Tibial artery (tissue), 4 donors: ENCODE measurements around the gene OXCT1.

Experiments
- DNase-seq, 2 donors: peaks; one replicate each; pipeline ENCODE4 v3.0.0-alpha.2; 2019
- H3K27ac ChIP-seq, 2 donors: fragments of 200-600 bp; sonication (generic) in 1 of 2; 1 replicate in 1 of 2; 2 replicates in 1 of 2; pipeline ENCODE4 v1.5.1; 2018 to 2019; ENCODE audit warnings: mild to moderate bottlenecking in 1 of 2
- H3K27me3 ChIP-seq, 2 donors: fragments of 200-600 bp; sonication (generic) in 1 of 2; one replicate each; pipeline versions ENCODE4 v1.5.1 to v1.6.0; 2016 to 2019
- H3K36me3 ChIP-seq, 3 donors: fragments of 200-600 bp; sonication (generic) in 2 of 3; one replicate each; pipeline ENCODE4 v1.5.1; 2016 to 2019; ENCODE audit warnings: mild to moderate bottlenecking in 2 of 3
- H3K4me1 ChIP-seq, 4 donors: fragments of 200-600 bp; sonication (generic) in 2 of 4; 1 replicate in 3 of 4; 2 replicates in 1 of 4; pipeline ENCODE4 v1.5.1; 2016 to 2019
- H3K4me3 ChIP-seq, 2 donors: fragments of 200-600 bp; sonication (generic) in 1 of 2; 1 replicate in 1 of 2; 2 replicates in 1 of 2; pipeline ENCODE4 v1.5.1; 2018 to 2019; ENCODE audit warnings: mild to moderate bottlenecking in 2 of 2
- H3K9me3 ChIP-seq, 3 donors: fragments of 200-600 bp; sonication (generic) in 1 of 3; one replicate each; pipeline ENCODE4 v1.5.1; 2016 to 2019
- intact Hi-C: fragments of 100-400 bp; cut with DNase I; formaldehyde crosslinking; loops from one replicate; pipeline ENCODE4 v1.15.0; 2023; ENCODE audit warnings: low total_unique reads
- TF ChIP-seq, protein P1 (sequence below), 2 experiments: fragments of 200-600 bp in 1 of 2; fragments of 450-650 bp in 1 of 2; IDR thresholded peaks; one replicate each; pipeline ENCODE4 v1.5.1; 2017 to 2019; ENCODE audit warnings: antibody characterized with exemption in 2 of 2, mild to moderate bottlenecking in 1 of 2, moderate library complexity in 1 of 2

OXCT1 gene

DNA sequence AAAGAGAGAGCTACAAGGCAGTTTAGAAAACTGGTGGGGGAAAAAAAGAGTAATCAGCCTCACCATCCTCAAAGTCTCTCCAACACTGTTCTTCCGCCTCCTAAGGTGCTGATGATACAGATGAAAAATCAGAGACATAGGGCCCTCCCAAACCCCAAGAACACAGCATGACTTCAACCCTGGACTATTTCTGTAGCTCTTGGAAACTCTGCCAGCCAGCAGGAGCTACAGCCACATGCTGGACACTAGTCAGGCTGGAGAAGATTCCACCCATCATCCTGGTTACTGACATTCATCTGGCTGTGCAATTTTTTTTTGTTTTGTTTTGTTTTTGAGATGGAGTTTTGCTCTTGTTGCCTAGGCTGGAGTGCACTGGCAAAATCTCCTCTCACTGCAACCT, 42.4 kb downstream of the OXCT1 start:
- TF ChIP-seq, protein P1, sequence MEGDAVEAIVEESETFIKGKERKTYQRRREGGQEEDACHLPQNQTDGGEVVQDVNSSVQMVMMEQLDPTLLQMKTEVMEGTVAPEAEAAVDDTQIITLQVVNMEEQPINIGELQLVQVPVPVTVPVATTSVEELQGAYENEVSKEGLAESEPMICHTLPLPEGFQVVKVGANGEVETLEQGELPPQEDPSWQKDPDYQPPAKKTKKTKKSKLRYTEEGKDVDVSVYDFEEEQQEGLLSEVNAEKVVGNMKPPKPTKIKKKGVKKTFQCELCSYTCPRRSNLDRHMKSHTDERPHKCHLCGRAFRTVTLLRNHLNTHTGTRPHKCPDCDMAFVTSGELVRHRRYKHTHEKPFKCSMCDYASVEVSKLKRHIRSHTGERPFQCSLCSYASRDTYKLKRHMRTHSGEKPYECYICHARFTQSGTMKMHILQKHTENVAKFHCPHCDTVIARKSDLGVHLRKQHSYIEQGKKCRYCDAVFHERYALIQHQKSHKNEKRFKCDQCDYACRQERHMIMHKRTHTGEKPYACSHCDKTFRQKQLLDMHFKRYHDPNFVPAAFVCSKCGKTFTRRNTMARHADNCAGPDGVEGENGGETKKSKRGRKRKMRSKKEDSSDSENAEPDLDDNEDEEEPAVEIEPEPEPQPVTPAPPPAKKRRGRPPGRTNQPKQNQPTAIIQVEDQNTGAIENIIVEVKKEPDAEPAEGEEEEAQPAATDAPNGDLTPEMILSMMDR (IDR thresholded peaks at IDR 0.05), result no peak
- Histone ChIP-seq H3K27me3 (no peaks in the 10 kb centered on the region), H3K36me3 (peaks cover 0 to 17% (median 9%) of the 10 kb centered on the region in 3 donors), H3K27ac (no peak overlapping the region), H3K4me3 (no peak overlapping the region), H3K4me1 (peaks cover 0 to 23% (median 2%) of the 10 kb centered on the region in 4 donors), H3K9me3 (no peaks in the 10 kb centered on the region)
- intact Hi-C loops, result no loop called here
- no peak for DNase-seq

DNA sequence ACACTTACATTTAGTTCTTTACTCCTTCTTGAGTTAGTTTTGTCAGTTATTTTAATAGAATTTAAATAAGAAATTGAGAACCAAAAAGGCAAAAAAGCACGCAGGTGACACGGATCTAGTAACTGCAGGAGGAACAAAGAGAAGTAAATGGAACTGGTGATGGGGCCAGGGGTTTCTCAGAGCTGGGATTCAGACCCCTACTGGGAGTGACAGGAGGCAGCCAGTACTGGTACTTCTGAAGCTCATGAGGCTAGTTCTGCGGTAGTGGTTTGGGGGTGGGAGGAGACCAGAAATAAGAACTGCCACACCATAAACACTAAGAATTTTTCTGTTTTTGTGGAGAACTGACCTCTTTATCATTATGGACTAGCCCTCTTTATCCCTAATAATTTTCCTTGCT, 48.2 kb downstream of the OXCT1 start:
- H3K27ac ChIP-seq, result no peak overlapping the region
- no peak overlapping the region for H3K4me3 ChIP-seq
- peaks cover 0 to 23% (median 2%) of the 10 kb centered on the region in 4 donors for H3K4me1 ChIP-seq
- intact Hi-C loops, result no loop called here
- TF ChIP-seq, protein P1 (IDR thresholded peaks at IDR 0.05), result no peak
- no peaks in the 10 kb centered on the region for H3K9me3 ChIP-seq
- no peak for DNase-seq
- H3K36me3 ChIP-seq, result no peaks in the 10 kb centered on the region
- no peaks in the 10 kb centered on the region for H3K27me3 ChIP-seq

DNA sequence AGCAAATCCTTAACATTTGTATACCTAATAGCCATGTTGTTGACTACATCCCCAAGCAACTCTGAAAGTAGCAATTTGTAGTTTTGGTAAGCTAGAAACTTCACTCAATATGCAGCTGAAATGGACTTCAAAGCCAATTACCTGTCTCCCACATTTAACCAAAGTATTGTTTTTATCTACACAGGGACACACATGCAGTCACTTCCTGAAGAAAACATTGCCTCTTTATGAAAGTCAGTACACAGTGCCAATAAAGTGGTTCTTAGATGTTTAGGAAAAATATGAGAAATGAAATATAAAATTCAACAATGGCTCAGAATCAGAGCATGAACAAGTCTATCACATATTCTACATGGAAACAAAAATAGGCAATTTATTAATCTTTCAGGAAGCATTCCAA, 49.2 kb downstream of the OXCT1 start:
- TF ChIP-seq, protein P1 (IDR thresholded peaks at IDR 0.05), result no peak
- Histone ChIP-seq H3K27ac (no peak overlapping the region), H3K9me3 (no peaks in the 10 kb centered on the region), H3K4me3 (no peak overlapping the region), H3K4me1 (peaks cover 0 to 28% (median 2%) of the 10 kb centered on the region in 4 donors), H3K36me3 (no peaks in the 10 kb centered on the region), H3K27me3 (no peaks in the 10 kb centered on the region)
- intact Hi-C loops, result no loop called here
- no peak for DNase-seq

DNA sequence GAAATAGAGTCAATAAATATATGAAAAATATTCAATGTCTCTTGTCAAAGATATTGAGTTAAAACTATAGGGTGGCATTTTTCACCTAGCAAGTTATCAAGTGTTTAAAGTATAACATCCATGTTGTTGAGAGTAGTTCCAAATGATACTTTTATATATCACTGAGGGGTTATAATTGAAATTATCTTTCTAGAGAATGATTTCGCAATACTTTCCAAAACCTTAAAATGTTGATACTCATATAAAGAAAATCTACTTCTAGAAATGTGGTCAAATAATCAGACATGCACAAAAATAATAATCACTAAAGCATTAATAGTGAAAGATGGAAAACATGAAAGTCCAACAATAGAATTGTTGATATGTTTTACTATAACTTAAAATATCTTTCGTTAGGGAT, 50.1 kb downstream of the OXCT1 start:
- intact Hi-C loops, result no loop called here
- peaks cover 0 to 35% (median 7%) of the 10 kb centered on the region in 4 donors for H3K4me1 ChIP-seq
- no peak overlapping the region for H3K4me3 ChIP-seq
- no peaks in the 10 kb centered on the region for H3K27me3 ChIP-seq
- H3K9me3 ChIP-seq, result no peaks in the 10 kb centered on the region
- DNase-seq, result no peak
- H3K36me3 ChIP-seq, result no peaks in the 10 kb centered on the region
- no peak overlapping the region for H3K27ac ChIP-seq
- TF ChIP-seq, protein P1 (IDR thresholded peaks at IDR 0.05), result no peak

DNA sequence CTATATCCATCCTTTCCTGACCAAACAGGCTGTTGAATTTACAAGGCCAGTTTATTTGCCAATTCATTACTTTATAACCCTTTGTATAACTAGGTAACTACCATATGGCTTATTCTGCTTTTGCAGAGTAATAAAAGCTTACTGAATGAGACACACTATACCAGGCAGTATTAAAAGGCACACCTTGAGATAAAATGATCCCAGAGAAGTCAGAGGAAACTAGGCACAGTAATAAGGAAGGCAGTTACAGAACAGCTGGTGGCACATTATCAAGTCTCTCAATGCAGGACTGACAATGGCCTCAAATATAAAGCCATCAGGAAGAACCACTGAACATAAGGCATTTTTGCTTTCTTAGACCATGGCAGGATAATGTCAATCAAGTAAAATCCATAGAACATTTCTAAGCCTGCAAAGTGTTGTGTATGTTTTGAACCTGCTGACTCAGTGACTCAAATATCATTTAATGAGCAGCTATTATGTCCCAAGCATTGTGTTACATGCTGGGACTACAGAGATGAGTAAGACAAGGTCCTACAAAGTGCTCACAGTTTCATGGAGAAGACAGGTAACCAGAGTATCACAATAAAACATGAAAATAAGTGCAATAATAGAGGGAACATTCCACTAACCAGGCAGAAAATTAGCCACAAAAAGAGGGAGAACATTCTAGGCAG, 52.5 kb downstream of the OXCT1 start:
- TF ChIP-seq, protein P1 (IDR thresholded peaks at IDR 0.05), result no peak
- intact Hi-C loops, result no loop called here
- H3K27me3 ChIP-seq, result no peaks in the 10 kb centered on the region
- peaks cover 0 to 19% (median 7%) of the 10 kb centered on the region in 4 donors for H3K4me1 ChIP-seq
- no peaks in the 10 kb centered on the region for H3K36me3 ChIP-seq
- no peaks in the 10 kb centered on the region for H3K9me3 ChIP-seq
- DNase-seq, result no peak
- H3K27ac ChIP-seq, result no peak overlapping the region
- H3K4me3 ChIP-seq, result no peak overlapping the region
